Stimulated activated CD8-positive, alpha-beta memory T cell treated with anti-CD3 and anti-CD28 coated beads, Interleukin-12 subunit alpha, Interleukin-12 subunit beta, amount 100 ng/mL, for 24 hours (primary cell): ENCODE data around the gene SLC18B1.

Experiments
- DNase-seq: peaks from one replicate; pipeline ENCODE4 v3.0.0-alpha.2; 2020; ENCODE audit errors: extremely low read depth

The SLC18B1 gene

DNA sequence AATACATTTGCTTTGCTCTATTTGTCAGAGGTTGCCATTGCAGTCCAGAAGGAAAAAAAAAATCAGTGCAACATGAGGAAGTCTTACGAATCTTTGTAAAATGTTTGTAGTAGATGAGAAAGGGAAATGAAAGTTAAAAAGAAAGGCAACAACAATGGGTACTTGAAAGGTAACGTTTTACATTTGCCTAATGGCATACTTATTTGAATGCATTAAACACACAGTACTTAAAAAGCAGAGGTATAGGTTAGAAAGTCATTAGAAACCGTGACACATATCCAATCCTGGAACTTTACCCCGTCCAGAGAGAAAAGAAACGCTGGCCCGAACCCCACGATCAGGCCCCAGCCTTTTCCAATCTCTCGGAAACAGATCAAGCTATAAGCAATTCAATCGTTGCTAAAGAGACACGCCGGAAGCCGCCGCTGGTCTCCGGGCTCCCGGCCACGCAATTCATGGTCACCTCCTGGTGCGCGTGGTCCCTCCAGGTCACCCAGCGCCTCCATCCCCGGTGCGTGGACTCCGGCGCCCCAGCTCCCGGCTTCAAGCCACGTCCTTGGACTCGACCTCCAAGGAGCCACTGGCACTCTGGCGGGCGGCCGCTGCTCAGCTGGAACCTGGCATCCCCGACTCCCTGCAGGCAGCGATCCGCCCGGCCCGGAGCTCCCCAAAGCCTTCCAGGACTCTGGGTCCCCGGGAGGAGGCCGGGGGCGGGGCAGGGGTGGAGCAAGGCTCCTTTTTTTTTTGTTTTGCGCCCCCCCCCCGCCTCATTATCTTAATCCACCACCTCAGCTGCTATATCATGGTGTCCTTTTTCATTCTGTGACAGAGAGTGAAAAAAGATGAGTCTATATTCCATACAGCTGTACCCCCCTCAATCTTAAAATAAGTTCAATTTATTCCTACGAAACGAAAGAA is at the start of gene SLC18B1:
Gene SLC18B1, minus strand, starts transcription at position 687 of the 918 bp plus-strand sequence. Its CDS starts 181 bp downstream, at position 506.
- no peak for DNase-seq

DNA sequence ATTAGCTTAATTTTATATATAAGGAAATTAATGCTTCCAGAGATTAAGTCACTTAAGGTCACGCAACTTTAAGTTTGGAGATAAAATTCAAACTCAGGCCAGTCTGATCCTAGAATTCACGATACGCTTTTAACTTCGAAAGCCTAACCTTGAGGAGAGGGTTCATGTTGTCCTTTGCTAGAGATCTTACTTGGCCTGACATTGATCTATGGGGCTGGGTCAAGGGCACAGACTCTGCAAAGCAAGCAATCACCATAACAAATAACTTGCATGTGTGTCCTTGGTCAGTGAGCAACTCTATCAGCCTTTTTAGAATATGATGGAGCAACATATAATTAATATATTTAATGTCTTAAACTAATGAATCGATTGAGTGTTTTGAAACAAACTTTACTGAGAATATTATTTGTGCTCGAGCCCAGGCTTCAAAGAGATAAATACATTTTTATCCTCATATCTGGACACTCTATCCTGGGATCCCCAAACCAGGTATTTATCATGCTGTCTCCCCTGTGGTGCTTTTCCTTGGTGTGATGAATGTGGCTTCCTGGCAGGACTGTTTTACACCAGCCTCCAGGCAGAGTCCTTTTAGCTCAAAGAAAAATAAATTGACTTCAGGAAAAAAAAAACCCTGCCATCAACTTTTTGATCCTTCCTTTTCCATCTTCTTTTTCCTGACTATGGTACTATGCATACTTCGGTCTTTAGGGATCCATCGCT is 45.0 kb upstream of the SLC18B1 start:
- no peak for DNase-seq

DNA sequence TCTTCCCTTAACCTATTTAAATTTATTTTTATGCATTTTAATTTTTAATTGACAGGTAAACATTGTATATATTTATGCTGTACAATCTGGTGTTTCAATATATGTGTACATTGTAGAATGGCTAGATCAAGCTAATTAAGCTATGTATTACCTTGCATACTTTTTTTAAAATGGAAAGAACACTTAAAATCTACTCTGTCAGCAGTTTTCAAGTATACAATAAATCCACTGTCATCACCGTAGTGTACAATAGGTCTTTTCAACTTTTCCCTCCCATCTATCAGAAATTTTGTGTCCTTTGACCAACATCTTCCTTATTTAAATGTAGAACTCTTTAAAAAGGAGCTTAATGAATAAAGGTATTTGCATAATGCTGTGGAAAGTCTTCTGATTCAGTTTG is 43.5 kb upstream of the SLC18B1 start:
- DNase-seq: no peak

DNA sequence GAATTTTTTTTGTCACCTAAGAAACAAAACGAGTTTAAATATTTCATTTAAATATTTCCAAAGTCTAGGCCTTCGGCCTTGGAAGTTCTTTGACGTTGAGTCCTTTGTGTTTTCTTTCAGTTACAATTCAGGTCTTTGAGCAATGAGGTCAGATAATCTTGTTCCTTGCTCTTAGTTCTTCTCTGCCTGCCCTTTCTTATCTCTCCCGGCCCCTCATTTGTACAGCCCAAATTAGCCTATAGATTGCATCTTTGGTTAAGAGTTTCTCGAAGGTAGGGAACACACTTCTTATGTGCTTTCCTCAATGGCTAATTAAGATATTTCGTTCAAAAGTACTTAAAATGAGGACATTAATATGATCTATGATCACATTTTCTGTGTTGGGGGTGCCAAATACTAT is 34.5 kb upstream of the SLC18B1 start:
- no peak for DNase-seq

DNA sequence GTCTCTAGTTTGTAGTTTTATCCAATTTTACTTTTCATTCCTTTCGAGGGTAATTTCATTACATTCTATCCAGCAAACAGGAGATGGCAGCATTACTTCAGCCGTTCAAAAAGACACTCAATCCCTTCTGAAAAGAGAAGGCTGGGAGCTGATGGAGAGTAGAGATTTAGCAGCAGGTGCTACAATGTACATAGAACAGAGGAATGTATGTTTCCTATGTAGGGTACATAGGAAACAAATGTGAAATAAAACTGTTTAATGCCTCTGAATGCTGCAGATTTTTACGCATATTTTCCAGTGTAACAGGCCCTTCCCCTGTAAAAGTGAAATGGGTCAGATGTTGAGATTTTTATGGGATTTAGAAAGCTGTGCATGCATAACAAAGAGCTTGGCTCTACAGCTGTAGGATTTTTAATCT is 31.9 kb upstream of the SLC18B1 start:
- DNase-seq: no peak

DNA sequence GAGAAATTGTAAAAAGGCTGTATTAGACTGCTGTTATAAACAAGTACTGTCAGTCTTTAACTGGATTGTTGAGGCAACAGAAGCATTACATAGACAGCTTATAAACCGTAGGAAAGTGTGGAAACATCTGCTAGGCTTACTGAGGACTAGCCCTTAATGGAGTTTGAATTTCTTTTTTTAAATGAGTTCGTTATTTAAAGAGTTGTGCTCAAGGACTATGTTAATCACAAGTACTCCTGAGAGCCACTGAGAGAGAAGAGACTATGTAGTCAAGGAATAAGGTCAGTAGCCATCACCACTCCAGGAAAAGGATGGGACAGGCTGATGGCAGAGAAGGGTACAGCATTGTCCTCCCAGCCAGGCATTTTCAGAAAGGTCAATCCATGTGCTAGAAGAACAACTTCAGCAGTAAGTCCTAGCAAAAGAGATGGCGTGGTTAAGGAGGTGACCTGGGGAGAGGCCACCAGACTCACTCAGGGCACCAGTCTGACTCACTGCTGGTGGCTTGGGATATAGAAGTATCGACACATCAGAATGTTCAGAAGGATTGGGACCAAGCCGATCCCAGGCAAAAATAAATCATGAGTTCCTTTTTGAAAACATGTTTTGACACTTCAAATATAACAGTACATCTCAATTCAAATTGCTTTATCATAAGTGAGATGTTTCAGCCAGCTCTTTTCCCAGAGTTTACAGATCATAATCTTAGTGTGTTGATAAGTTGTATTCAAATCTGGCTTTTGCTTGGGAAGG is 22.4 kb upstream of the SLC18B1 start:
- no peak for DNase-seq

DNA sequence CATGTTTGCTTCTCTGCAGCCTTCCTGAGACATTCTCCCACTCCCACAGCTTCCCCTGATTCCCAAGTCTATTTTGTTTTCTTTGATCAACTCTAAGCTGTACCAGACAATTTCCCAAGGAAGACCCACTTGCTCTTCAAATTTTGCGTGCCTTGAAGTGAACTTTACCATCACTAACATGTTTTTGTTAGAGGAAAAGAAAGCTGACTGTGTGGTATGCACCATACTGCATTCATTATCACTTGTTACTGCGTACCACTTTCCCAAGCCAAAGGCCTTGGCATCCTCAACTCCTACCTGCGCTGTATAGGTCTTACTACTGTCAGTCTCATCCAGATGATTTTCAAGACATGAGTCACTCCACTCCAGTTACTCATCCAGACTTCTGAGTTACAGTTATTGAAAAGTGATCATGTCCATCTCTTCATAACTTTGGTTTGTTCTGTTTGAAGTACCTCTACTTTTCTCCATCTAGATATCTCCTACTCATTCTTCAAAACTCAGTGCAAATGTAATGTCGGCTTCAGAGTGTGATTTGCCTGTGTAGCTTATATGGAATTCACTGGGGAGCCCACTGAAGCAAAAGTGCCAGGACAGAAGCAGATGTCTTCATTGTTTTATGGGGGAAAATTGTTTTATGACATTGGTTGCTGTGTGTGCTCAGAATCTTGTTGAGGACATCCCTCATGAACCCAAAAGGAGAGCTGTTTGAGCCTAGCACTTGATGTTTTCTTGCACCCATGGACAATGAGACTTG is 21.1 kb upstream of the SLC18B1 start:
- DNase-seq: no peak

DNA sequence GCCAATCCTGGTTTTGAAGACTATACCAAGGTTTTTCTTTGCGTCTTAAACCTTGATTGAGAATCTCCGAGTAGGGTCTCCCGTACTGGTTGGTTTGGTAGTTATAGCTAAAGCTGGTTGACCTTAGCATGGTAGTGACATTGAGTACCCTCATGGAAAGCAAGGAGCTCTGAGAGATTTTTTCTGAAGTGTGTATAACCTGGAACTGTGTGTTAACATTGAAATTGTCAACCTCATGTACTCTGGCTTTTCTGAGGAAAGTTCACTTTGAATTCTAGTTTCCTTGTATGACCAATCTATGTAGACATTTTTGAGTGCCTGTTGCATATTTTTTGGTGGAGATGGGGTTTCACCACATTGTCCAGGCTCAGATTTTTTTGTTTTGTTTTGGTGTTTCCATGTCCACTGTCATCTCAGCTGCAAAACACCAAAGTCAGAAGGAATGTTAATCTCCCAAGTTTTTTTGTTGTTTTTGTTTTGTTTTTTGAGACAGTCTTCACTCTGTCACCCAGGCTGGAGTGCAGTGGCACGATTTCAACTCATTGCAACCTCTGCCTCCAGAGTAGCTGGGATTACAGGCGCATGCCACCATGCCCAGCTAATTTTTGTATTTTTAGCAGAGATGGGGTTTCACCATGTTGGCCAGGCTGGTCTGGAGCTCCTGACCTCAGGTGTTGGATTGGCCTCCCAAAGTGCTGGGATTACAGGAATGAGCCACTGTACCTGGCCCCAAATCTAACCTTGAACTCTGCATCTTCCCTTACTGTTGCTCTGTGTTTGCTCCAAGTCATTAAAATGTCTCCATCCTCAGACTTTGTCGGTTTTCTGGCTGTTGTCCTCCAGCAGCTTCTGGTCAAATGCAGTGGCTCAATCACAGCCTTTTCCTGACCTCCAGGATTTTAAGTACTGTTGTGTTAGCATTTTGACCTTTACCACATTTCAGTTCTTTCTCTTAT is 20.2 kb upstream of the SLC18B1 start:
- DNase-seq: no peak

DNA sequence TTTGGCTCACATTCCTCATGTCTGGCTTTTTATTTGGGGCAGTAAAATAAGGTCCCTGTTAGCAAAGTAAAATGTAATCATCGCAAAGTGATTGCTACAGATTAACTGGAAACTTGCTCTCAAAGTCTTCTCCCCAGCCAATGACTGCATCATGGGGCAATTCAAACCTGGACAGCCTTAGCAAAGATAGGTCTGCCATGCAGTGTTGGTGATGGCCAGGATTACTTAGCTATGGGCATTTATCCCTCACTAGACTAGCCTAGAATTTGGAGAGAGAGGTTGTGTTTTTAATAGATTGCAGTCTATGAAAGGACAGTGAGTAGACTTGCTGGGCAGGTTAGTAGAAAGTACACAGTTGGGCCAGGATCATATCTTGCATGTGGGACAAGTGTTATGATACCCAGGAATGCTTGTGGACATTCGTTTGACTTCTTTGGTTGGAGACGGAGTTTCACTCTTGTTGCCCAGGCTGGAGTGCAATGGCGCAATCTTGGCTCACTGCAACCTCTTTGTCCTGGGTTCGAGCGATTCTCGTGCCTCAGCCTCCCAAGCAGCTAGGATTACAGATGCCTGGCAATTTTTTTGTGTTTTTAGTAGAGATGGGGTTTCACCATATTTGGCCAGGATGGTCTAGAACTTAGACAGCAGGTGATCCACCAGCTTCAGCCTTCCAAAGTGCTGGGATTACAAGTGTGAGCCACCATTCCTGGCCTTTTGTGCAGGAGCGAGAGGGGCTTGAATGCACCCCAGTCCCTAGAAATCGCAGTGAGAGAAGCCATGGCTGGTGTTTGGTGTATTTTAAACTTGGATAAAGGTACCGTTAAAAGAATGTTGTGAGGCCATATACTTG is 19.3 kb upstream of the SLC18B1 start:
- DNase-seq: no peak

DNA sequence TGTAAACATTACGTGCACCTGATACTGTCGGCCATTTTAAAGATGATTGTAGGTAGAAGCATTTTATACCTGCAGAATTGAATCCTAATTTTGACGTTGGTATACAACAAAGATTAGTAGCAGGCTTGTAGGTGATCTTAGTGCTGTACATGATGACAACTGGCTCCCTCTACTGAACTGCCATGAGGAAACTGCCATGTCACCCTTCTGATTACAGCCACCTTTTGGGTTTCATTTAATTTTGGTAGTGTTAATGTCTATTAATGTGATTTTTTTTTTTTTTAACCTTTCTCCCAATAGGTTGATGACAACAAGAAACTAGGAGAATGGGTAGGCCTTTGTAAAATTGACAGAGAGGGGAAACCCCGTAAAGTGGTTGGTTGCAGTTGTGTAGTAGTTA is 18.2 kb upstream of the SLC18B1 start:
- DNase-seq: no peak

DNA sequence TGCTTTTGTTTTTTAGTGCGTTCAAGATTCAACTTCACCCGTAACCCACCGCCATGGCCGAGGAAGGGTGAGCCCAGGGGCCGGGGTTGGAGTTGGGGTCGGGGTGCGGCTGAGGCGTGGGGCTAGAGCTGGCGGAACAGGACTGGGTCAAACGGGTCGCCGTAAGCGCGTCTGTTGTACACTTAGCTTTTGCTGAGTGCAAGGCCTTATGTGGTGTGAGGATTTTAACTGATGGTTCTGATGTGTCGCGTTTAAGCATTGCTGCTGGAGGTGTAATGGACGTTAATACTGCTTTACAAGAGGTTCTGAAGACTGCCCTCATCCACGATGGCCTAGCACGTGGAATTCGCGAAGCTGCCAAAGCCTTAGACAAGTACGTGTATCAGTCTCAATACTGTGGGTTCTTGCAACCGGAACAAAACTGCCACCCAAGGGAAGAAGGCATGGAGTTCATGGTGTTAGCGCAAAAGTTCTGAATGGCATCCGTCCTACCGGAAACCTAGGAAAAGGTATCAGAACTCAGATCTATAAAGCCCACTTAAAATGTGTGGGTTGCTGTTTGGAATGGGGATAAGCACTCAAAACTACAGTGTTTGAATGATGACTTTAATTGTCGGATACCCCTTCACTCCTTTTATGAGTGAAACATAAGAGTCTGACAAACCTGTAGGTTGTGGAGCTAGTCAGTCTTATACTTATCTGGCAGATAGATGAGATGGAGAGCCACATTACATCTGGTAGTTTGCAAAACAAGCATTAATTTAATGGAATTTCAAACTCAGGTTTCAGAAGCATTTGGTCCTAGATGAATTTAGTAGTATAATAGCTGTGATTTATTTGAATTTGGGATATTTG is 16.5 kb upstream of the SLC18B1 start:
- DNase-seq: no peak

DNA sequence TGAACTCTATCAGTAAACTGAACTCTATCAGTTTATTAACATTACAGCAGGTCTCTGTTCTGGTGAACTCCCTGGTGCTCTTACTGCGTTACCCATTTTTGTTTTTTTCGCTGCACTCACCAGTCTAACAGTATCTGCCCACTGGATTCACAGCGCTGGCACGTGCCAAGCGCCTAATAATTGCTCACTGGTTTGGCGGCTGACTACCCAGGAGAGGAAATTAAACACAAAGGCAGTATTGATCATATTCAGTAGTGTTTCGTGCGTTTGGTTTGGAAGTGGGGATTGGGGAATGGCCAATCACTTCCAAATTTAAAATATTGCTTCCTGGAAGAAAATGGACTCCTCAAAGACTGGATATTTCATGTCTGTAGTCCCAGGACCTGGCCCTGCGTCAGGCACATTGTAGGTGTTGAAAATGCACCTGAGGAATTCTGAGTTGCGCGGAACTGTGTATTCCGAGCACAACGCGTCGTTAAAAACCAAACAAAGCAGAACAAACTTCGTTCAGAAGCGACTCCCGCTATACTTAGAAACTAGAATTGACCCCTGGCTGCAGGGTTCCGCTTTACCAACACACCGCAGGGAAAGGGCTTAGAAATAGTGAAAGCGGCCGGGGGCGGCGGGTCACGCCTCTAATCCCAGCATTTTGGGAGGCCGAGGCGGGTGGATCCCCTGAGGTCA is 14.9 kb upstream of the SLC18B1 start:
- DNase-seq: no peak

DNA sequence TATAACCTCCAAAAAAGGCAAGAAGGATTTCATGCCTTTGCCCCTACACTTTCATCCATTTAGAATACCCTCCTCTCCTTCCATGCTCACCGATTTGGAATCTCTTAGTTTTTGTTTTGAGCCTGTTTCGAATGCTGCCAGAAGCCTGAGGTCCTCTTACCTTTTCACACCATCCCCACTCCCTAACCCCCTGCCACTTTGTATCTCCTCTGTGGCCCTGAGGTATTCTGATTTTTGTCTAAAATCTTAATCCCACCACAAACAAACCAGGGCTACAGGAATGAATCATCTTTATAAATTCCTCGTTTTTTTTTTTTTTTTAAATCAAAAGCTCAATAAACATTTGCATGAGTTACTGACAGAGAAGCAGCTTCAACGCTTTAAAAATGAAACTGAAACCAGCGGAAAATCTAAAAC is 14.3 kb upstream of the SLC18B1 start:
- DNase-seq: no peak

DNA sequence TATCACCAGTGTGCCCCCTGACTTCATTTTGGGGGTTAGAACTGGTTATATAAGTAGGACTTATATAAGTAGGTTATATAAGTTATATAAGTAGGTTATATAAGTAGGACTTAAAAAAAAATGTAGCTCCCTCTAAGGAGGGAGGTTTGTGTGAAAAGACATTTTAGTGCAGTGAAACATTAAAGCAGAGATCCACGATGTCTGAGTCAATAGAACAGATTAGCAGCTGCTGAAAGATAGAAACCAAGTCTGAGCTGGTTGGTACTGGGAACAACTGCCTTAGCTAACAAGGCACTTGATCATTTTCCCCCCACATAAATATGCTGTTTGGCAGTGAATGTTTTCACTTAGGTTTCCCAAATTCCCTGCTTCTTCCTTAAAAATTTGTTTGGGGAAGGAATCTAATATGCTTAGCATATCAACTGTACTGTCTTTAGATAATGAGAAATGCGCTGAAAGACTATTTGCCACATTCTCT is 13.9 kb upstream of the SLC18B1 start:
- no peak for DNase-seq

DNA sequence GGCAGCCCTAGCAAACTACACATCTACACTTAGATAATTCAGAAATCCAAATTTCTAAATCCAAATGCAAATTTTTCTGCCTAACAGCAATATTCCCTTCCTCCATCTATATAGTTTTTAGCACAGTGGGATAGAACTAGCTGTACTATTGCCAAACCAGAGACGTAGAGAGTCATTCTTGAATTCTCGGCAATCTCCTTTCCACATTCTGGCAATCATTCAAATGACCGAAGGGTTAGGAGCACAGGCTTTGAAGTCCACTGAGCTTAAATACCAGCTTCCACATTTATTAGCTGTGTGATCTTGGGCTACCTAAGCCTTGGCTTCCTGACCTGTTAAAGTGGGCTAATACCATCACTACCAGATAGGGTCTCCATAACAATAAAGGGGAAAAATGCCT is 12.8 kb upstream of the SLC18B1 start:
- DNase-seq: no peak

DNA sequence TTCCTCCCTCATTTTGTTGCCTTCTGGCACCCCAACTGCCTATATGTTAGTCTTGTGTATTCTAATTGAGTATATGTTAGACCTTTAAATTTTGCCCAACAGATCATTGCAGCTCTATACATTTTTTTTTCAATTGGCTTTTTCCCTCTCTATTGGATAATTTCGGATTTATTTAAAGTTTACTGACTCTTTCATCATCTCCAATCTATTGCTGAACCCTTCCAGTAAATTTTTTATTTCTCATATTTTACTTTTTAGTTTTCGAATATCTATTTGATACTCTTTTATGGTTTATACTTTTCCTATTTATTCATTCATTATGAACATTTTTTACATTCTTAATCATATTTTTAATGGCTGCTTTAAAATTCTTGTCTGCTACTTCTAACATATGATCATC is 7.1 kb upstream of the SLC18B1 start:
- DNase-seq: no peak

DNA sequence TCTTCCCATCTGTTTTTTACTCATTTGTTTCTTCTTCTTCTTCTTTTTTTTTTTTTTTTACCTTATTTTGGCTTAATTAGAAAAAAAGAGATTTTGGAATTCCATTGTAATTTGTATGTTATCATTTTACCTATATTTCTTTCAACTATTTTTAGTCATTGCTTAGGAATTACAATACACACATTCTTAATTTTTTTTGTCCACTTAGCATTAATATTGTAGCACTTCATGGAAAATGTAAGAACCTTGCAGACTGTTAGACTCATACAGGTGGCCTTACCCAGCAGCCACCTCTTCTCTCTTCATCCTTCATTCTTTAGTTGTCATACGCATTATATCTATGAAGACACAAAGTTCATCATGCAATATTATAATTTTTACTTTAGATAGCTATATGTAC is 5.8 kb upstream of the SLC18B1 start:
- DNase-seq: no peak

DNA sequence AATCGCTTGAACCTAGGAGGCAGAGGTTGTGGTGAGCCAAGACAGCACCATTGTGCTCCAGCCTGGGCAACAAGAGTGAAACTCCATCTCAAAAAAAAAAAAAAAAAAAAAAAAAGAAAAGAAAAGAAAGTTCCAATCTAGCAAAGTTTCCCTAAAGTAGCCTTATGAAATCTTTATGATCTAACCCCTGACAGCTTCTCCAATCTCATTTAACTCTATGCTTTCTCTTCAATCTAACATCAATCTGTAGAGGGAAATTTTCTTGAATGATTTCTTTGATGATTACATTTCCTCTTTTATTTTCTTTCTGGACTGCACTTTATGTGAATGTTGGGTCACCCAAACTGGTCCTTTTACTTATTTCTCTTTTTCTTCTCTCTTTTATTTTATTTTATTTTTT is 2.2 kb upstream of the SLC18B1 start:
- DNase-seq: no peak
